Neural cell (in vitro differentiated cells): ENCODE measurements around the gene TRPM3. TPM values are rescaled to one million over a fixed set of nuclear protein-coding genes. Genes with fewer than 3 reads are reported as not detected.

Experiments
- H2AFZ ChIP-seq: fragments of 200-600, 300-800 bp; sonication (generic), shearing (Covaris generic); 2 replicates; pipeline ENCODE4 v1.6.0; 2014; ENCODE audit warnings: low read depth, mild to moderate bottlenecking, antibody characterized with exemption, low read length, moderate library complexity
- H3F3A ChIP-seq: fragments of 200-600 bp; shearing (Covaris generic); 2 replicates; pipeline ENCODE4 v1.6.1; 2016; ENCODE audit warnings: mild to moderate bottlenecking, moderate library complexity, mixed read lengths, antibody characterized with exemption, low read length; ENCODE audit not compliant: insufficient read depth, poor library complexity, severe bottlenecking
- H3K27ac ChIP-seq: fragments of 200-600, 300-800 bp; sonication (generic), shearing (Covaris generic); 2 replicates; pipeline ENCODE4 v1.5.1; 2014; ENCODE audit warnings: mild to moderate bottlenecking, low read length, moderate library complexity
- H3K27me3 ChIP-seq: fragments of 300-800, 200-600 bp; sonication (generic), shearing (Covaris generic); 2 replicates; pipeline ENCODE4 v1.6.0; 2014; ENCODE audit warnings: mild to moderate bottlenecking, low read depth, low read length, moderate library complexity; ENCODE audit not compliant: insufficient read depth
- H3K36me3 ChIP-seq: fragments of 300-800, 200-600 bp; sonication (generic), shearing (Covaris generic); 2 replicates; pipeline ENCODE4 v1.5.1; 2014; ENCODE audit warnings: mild to moderate bottlenecking, antibody characterized with exemption, low read length, moderate library complexity; ENCODE audit not compliant: insufficient read depth
- H3K4me2 ChIP-seq: fragments of 300-800, 200-600 bp; sonication (generic), shearing (Covaris generic); 2 replicates; pipeline ENCODE4 v1.6.0; 2014; ENCODE audit warnings: mild to moderate bottlenecking, low read length
- H3K4me3 ChIP-seq: fragments of 300-800, 200-600 bp; sonication (generic), shearing (Covaris generic); 2 replicates; pipeline ENCODE4 v1.5.1; 2014; ENCODE audit warnings: mild to moderate bottlenecking, low read length, moderate library complexity
- H3K79me2 ChIP-seq: fragments of 200-600 bp; shearing (Covaris generic); replicated peaks from 2 replicates; pipeline ENCODE4 v1.6.0; 2014; ENCODE audit warnings: mild to moderate bottlenecking, low read length, moderate library complexity; ENCODE audit not compliant: insufficient read depth
- H3K9ac ChIP-seq: fragments of 300-800, 200-600 bp; sonication (generic), shearing (Covaris generic); 2 replicates; pipeline ENCODE4 v1.6.1; 2016; ENCODE audit warnings: mild to moderate bottlenecking, low read length, mixed read lengths
- H3K9me2 ChIP-seq: fragments of 200-600 bp; shearing (Covaris generic); 2 replicates; pipeline ENCODE4 v1.6.1; 2016; ENCODE audit warnings: mild to moderate bottlenecking, low read length, mixed read lengths; ENCODE audit not compliant: insufficient read depth
- H3K9me3 ChIP-seq: fragments of 200-600, 300-800 bp; sonication (generic), shearing (Covaris generic); 2 replicates; pipeline ENCODE4 v1.6.1; 2016; ENCODE audit warnings: mild to moderate bottlenecking, mixed run types, low read length, moderate library complexity, mixed read lengths
- H4K20me1 ChIP-seq: fragments of 200-600 bp; shearing (Covaris generic); 2 replicates; pipeline ENCODE4 v1.6.1; 2016; ENCODE audit warnings: mild to moderate bottlenecking, mixed run types; ENCODE audit not compliant: insufficient read depth
- CTCF ChIP-seq: fragments of 450-650 bp; IDR thresholded peaks from 2 replicates; pipeline ENCODE4 v1.5.1; 2014; ENCODE audit warnings: antibody characterized with exemption, mild to moderate bottlenecking, moderate library complexity; ENCODE audit not compliant: poor library complexity, severe bottlenecking
- EP300 ChIP-seq: fragments of 450-650 bp; conservative IDR thresholded peaks from 2 replicates; pipeline ENCODE4 v1.6.1; 2014; ENCODE audit warnings: antibody characterized with exemption, mild to moderate bottlenecking, moderate library complexity; ENCODE audit not compliant: poor library complexity, severe bottlenecking
- EZH2 ChIP-seq: fragments of 200-600, 300-800 bp; shearing (Covaris generic), sonication (generic); IDR thresholded peaks from 2 replicates; pipeline ENCODE4 v1.6.1; 2014; ENCODE audit warnings: antibody characterized with exemption, low read length, borderline replicate concordance, mild to moderate bottlenecking; ENCODE audit not compliant: insufficient read depth, poor library complexity, severe bottlenecking
- MXI1 ChIP-seq: fragments of 450-650 bp; conservative IDR thresholded peaks from 2 replicates; pipeline ENCODE4 v1.6.1; 2014; ENCODE audit warnings: antibody characterized with exemption, mild to moderate bottlenecking; ENCODE audit not compliant: poor library complexity, severe bottlenecking
- POLR2AphosphoS5 ChIP-seq: IDR thresholded peaks from 2 replicates; pipeline ENCODE4 v1.6.1; 2012
- RAD21 ChIP-seq: fragments of 450-650 bp; conservative IDR thresholded peaks from 2 replicates; pipeline ENCODE4 v1.6.1; 2014; ENCODE audit warnings: antibody characterized with exemption, mild to moderate bottlenecking, moderate library complexity
- REST ChIP-seq: IDR thresholded peaks from 2 replicates; pipeline ENCODE4 v1.6.1; 2012; ENCODE audit warnings: borderline replicate concordance
- SMC3 ChIP-seq: fragments of 450-650 bp; conservative IDR thresholded peaks from 2 replicates; pipeline ENCODE4 v1.6.1; 2014; ENCODE audit warnings: antibody characterized with exemption, mild to moderate bottlenecking, moderate library complexity; ENCODE audit not compliant: poor library complexity
- TAF1 ChIP-seq: IDR thresholded peaks from 2 replicates; pipeline ENCODE4 v1.6.1; 2012; ENCODE audit warnings: low read depth
- polyA plus RNA-seq: library from polyadenylated mRNA; depleted of rRNA; stranded (reverse); fragments of >200 nt; gene quantifications from 2 replicates; pipeline ENCODE4 v1.2.3, GENCODE V29; 2014

The TRPM3 gene
- polyA plus RNA-seq, 1 donor from 2014 or later, result 1.3 TPM

GRCh38 chr9:71105192-71105591 is 16.2 kb downstream of the TRPM3 start:
- Histone ChIP-seq H2AFZ (no peak overlapping the region), H3K36me3 (no peaks in the 10 kb centered on the region), H3K9me3 (no peaks in the 10 kb centered on the region), H3K27me3 (no peaks in the 10 kb centered on the region), H3K9me2 (no peaks in the 10 kb centered on the region), H3K79me2 (no peaks in the 10 kb centered on the region), H3F3A (no peaks in the 10 kb centered on the region), H3K9ac (no peak overlapping the region), H3K4me2 (no peak overlapping the region), H4K20me1 (no peaks in the 10 kb centered on the region), H3K4me3 (no peak overlapping the region), H3K27ac (no peak overlapping the region)
- no peak for TF ChIP-seq EZH2
- TF ChIP-seq TAF1, result no peak
- TF ChIP-seq REST, result no peak
- no peak for TF ChIP-seq MXI1
- TF ChIP-seq CTCF, result no peak
- no peak for TF ChIP-seq RAD21
- TF ChIP-seq SMC3, result no peak
- TF ChIP-seq POLR2AphosphoS5, result no peak
- no peak for TF ChIP-seq EP300

GRCh38 chr9:71098801-71099200 is 22.6 kb downstream of the TRPM3 start:
- H3K9ac ChIP-seq, result no peak overlapping the region
- no peaks in the 10 kb centered on the region for H3K9me2 ChIP-seq
- no peaks in the 10 kb centered on the region for H3K36me3 ChIP-seq
- no peaks in the 10 kb centered on the region for H3K27me3 ChIP-seq
- no peaks in the 10 kb centered on the region for H3K79me2 ChIP-seq
- no peak overlapping the region for H2AFZ ChIP-seq
- H3K9me3 ChIP-seq, result no peaks in the 10 kb centered on the region
- H3K4me2 ChIP-seq, result no peak overlapping the region
- TF ChIP-seq CTCF (no peak), REST (no peak), RAD21 (no peak), SMC3 (no peak), TAF1 (no peak), EZH2 (no peak), EP300 (no peak), MXI1 (no peak), POLR2AphosphoS5 (no peak)
- no peak overlapping the region for H3K27ac ChIP-seq
- no peaks in the 10 kb centered on the region for H3F3A ChIP-seq
- no peaks in the 10 kb centered on the region for H4K20me1 ChIP-seq
- H3K4me3 ChIP-seq, result no peak overlapping the region
